ENCODE measurements around the gene LGALS3BP.

DNA sequence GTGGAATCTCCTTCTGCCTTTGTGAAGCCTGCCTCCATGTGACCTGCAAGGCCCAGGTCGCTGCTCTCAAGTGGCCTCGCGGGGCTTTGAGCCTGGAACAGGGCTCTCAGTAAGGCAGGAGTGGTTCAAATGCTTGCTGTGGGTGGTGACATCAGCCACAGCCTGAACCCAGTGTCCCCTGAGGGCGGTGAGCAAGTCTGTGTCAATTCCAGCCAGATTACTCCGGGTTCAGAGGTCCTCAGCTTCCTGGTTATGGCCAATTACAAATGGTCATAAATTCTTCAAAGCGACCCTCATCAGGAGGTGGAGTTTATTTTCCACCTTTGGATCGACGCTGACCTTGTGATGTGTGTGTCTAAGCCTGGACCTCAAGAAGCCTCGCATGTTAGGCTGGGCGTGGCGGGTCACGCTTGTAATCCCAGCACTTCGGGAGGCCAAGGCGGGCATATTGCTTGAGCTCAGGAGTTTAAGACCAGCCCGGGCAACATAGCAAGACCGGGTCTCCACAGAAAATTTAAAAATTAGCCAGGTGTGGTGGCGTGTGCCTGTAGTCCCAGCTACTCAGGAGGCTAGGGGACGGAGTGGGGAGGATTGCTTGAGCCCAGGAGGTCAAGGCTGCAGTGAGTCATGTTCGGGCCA lies 17.3 kb downstream of the LGALS3BP start:
- TF ChIP-seq, protein P1, sequence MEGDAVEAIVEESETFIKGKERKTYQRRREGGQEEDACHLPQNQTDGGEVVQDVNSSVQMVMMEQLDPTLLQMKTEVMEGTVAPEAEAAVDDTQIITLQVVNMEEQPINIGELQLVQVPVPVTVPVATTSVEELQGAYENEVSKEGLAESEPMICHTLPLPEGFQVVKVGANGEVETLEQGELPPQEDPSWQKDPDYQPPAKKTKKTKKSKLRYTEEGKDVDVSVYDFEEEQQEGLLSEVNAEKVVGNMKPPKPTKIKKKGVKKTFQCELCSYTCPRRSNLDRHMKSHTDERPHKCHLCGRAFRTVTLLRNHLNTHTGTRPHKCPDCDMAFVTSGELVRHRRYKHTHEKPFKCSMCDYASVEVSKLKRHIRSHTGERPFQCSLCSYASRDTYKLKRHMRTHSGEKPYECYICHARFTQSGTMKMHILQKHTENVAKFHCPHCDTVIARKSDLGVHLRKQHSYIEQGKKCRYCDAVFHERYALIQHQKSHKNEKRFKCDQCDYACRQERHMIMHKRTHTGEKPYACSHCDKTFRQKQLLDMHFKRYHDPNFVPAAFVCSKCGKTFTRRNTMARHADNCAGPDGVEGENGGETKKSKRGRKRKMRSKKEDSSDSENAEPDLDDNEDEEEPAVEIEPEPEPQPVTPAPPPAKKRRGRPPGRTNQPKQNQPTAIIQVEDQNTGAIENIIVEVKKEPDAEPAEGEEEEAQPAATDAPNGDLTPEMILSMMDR (IDR thresholded peaks at IDR 0.05; ENCODE audit: insufficient read depth, low read length), result no peak
- TF ChIP-seq POLR2AphosphoS5 (IDR thresholded peaks at IDR 0.05; ENCODE audit: low read depth) (no peak), SPI1 (IDR thresholded peaks at IDR 0.05; ENCODE audit: borderline replicate concordance, low read depth) (no peak), GABPA (IDR thresholded peaks at IDR 0.05; ENCODE audit: low read depth) (no peak)
- TF ChIP-seq, protein P2, sequence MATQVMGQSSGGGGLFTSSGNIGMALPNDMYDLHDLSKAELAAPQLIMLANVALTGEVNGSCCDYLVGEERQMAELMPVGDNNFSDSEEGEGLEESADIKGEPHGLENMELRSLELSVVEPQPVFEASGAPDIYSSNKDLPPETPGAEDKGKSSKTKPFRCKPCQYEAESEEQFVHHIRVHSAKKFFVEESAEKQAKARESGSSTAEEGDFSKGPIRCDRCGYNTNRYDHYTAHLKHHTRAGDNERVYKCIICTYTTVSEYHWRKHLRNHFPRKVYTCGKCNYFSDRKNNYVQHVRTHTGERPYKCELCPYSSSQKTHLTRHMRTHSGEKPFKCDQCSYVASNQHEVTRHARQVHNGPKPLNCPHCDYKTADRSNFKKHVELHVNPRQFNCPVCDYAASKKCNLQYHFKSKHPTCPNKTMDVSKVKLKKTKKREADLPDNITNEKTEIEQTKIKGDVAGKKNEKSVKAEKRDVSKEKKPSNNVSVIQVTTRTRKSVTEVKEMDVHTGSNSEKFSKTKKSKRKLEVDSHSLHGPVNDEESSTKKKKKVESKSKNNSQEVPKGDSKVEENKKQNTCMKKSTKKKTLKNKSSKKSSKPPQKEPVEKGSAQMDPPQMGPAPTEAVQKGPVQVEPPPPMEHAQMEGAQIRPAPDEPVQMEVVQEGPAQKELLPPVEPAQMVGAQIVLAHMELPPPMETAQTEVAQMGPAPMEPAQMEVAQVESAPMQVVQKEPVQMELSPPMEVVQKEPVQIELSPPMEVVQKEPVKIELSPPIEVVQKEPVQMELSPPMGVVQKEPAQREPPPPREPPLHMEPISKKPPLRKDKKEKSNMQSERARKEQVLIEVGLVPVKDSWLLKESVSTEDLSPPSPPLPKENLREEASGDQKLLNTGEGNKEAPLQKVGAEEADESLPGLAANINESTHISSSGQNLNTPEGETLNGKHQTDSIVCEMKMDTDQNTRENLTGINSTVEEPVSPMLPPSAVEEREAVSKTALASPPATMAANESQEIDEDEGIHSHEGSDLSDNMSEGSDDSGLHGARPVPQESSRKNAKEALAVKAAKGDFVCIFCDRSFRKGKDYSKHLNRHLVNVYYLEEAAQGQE (IDR thresholded peaks at IDR 0.05; ENCODE audit: insufficient replicate concordance, low read depth), result no peak

All from HL-60 (cell line).